ENCODE results near the gene COL25A1. TPM values are rescaled to one million over a fixed set of nuclear protein-coding genes. Genes with fewer than 3 reads are reported as not detected.

Gene COL25A1
- total and polyA plus RNA-seq, 2 donors (not counting 3 experiments of a cell fraction or from before 2014, with no cell fraction given), result 0.21 to 3.5 TPM

GRCh38 chr4:109218288-109218687 lies 84.2 kb downstream of the COL25A1 start:
- H3K36me3 ChIP-seq (ENCODE audit: control insufficient read depth in 2 of 2, extremely low read depth in 1 of 2, insufficient read depth in 2 of 2, low read length in 2 of 2), result no peaks in the 10 kb centered on the region
- H3K27me3 ChIP-seq (ENCODE audit: control insufficient read depth in 2 of 2, insufficient read depth in 2 of 2, low read length in 2 of 2), result no peaks in the 10 kb centered on the region
- BruUV-seq (replicated peaks), result no TSS peak
- no peaks in the 10 kb centered on the region for H4K20me1 ChIP-seq (replicated peaks; ENCODE audit: control insufficient read depth, extremely low read depth, insufficient read depth, low read length)
- dilution Hi-C loops (cut with MboI; ENCODE audit: extremely low pct_ligation_motif_present, low sequenced_read_pairs) (no loop called here), intact Hi-C loops (cut with micrococcal nuclease) (loop anchor here (5.0 to 10.0 kb wide), 3 partner anchors 74 to 191 kb away; no protein-coding TSS in a partner anchor)
- no peak overlapping the region for H3K9ac ChIP-seq (replicated peaks; ENCODE audit: extremely low read depth, insufficient read depth, low read length)
- no peaks in the 10 kb centered on the region for H3K9me3 ChIP-seq (replicated peaks; ENCODE audit: control insufficient read depth, insufficient read depth, low read length)
- no peak overlapping the region for H3K27ac ChIP-seq (ENCODE audit: insufficient read depth, low read depth, low read length)
- no peaks in the 10 kb centered on the region for H3K79me2 ChIP-seq (ENCODE audit: control insufficient read depth, insufficient read depth, low read length)
- no peak for FAIRE-seq
- no peak overlapping the region for H2AFZ ChIP-seq (ENCODE audit: low read depth, low read length)
- TF ChIP-seq POLR2AphosphoS5 (IDR thresholded peaks at IDR 0.05; ENCODE audit: insufficient read depth, low read depth, low read length) (no peak), JUN (IDR thresholded peaks at IDR 0.05; ENCODE audit: borderline replicate concordance, insufficient read depth, insufficient read length, low read depth) (no peak), MAX (IDR thresholded peaks at IDR 0.05; ENCODE audit: insufficient read depth, insufficient read length) (no peak), CTCF (IDR thresholded peaks at IDR 0.05; ENCODE audit: extremely low read depth in 1 of 2, insufficient read depth in 1 of 2, low read depth in 1 of 2, low read length in 2 of 2) (no peak), EZH2 (IDR thresholded peaks at IDR 0.05; ENCODE audit: borderline replicate concordance, low read depth, low read length, severe bottlenecking) (no peak), FOS (IDR thresholded peaks at IDR 0.05; ENCODE audit: borderline replicate concordance, insufficient read depth, low read length) (no peak), GATA2 (IDR thresholded peaks at IDR 0.05; ENCODE audit: insufficient read depth, insufficient read length, low read depth, low read length) (no peak)
- no peak overlapping the region for H3K4me3 ChIP-seq (replicated peaks in 1 of 3; ENCODE audit: insufficient read depth in 1 of 3, low read depth in 1 of 3, low read length in 3 of 3)
- ChIA-PET CTCF (no interaction called here), POLR2A (no interaction called here)
- no peak overlapping the region for H3K4me2 ChIP-seq (ENCODE audit: insufficient read depth, low read length)
- peaks cover 24% of the 10 kb centered on the region for H3K4me1 ChIP-seq (ENCODE audit: control insufficient read depth, extremely low read depth, insufficient read depth, low read length)
- DNase-seq (ENCODE audit: low read depth, low spot score), result no peak
- no peaks in the 10 kb centered on the region for H3K9me1 ChIP-seq (replicated peaks; ENCODE audit: control insufficient read depth, extremely low read depth, insufficient read depth, low read length)
